ENCODE data around the gene PTAR1.

PTAR1 gene

GRCh38 chr9:69748304-69748703 lies 11.5 kb downstream of the PTAR1 start:
- DNase-seq (ENCODE audit: low read depth), result no peak

- DNase-seq (ENCODE audit: low read depth), result no peak
Measured at GRCh38 chr9:69746859-69747560, 12.8 kb downstream of the PTAR1 start.

GRCh38 chr9:69745716-69746437 lies 13.9 kb downstream of the PTAR1 start:
- no peak for DNase-seq (ENCODE audit: low read depth)

GRCh38 chr9:69744688-69745380 lies 15.0 kb downstream of the PTAR1 start:
- no peak for DNase-seq (ENCODE audit: low read depth)

GRCh38 chr9:69743930-69744329 lies 15.9 kb downstream of the PTAR1 start:
- DNase-seq (ENCODE audit: low read depth), result no peak

GRCh38 chr9:69740872-69741505 lies 18.8 kb downstream of the PTAR1 start:
- DNase-seq (ENCODE audit: low read depth), result no peak

GRCh38 chr9:69731348-69731747 lies 28.5 kb downstream of the PTAR1 start:
- no peak for DNase-seq (ENCODE audit: low read depth)

GRCh38 chr9:69719983-69720382 lies 39.8 kb downstream of the PTAR1 start:
- DNase-seq (ENCODE audit: low read depth), result no peak

GRCh38 chr9:69719367-69719766 lies 40.4 kb downstream of the PTAR1 start:
- no peak for DNase-seq (ENCODE audit: low read depth)

- DNase-seq (ENCODE audit: low read depth), result no peak
Measured at GRCh38 chr9:69718218-69718617, 41.6 kb downstream of the PTAR1 start.

- no peak for DNase-seq (ENCODE audit: low read depth)
Measured at GRCh38 chr9:69715825-69716224, 44.0 kb downstream of the PTAR1 start.

GRCh38 chr9:69715096-69715495 lies 44.7 kb downstream of the PTAR1 start:
- DNase-seq (ENCODE audit: low read depth), result no peak

GRCh38 chr9:69697475-69697874 lies 62.3 kb downstream of the PTAR1 start:
- no peak for DNase-seq (ENCODE audit: low read depth)

- DNase-seq (ENCODE audit: low read depth), result no peak
Measured at GRCh38 chr9:69696802-69697201, 63.0 kb downstream of the PTAR1 start.

- DNase-seq (ENCODE audit: low read depth), result no peak
Measured at GRCh38 chr9:69689991-69690538, 69.7 kb downstream of the PTAR1 start.

- no peak for DNase-seq (ENCODE audit: low read depth)
Measured at GRCh38 chr9:69683927-69684326, 75.9 kb downstream of the PTAR1 start.

GRCh38 chr9:69678843-69679538 lies 80.8 kb downstream of the PTAR1 start:
- no peak for DNase-seq (ENCODE audit: low read depth)

GRCh38 chr9:69677931-69678330 lies 81.9 kb downstream of the PTAR1 start:
- DNase-seq (ENCODE audit: low read depth), result no peak

- DNase-seq (ENCODE audit: low read depth), result no peak
Measured at GRCh38 chr9:69675563-69675962, 84.2 kb downstream of the PTAR1 start.

- DNase-seq (ENCODE audit: low read depth), result no peak
Measured at GRCh38 chr9:69674716-69675438, 84.9 kb downstream of the PTAR1 start.

GRCh38 chr9:69674112-69674685 lies 85.6 kb downstream of the PTAR1 start:
- no peak for DNase-seq (ENCODE audit: low read depth)
